ENCODE data around the gene PRSS53. TPM values are rescaled to one million over a fixed set of nuclear protein-coding genes. Genes with fewer than 3 reads are reported as not detected.

PRSS53 gene
- polyA plus RNA-seq, 3 donors = 0.17 to 5.1 TPM; not detected in 1

DNA sequence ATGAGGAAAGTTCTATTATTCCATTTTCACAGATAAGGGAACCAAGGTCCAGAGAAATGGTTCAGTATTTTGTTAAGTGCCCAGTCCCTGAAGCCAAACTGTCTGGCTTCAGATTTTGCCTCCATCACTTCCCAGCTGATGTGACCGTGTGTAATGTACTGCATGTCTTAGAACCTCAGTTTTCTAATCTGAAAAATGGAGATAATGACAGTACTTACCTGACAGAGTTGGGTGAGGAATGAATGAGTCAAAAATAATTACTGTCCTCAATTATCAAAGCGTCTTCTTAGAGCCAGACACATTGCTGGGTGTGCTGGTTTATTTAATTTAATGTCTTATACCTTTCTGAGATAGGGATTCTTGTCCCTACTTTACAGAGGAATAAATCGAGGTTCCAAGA is 21.4 kb downstream of the PRSS53 start:
- DNase-seq = no peak
- intact Hi-C loops (cut with micrococcal nuclease) = no loop called here
- H3K4me3 ChIP-seq (replicated peaks in 1 of 3; ENCODE audit: low read depth in 2 of 3, low read length in 3 of 3) = no peak overlapping the region
- H4K20me1 ChIP-seq (ENCODE audit: insufficient read depth, low read length) = peaks cover 33% of the 10 kb centered on the region
- no peak overlapping the region for H2AFZ ChIP-seq (ENCODE audit: insufficient read depth, low read depth, low read length, poor library complexity, severe bottlenecking)
- H3K9ac ChIP-seq (ENCODE audit: insufficient read depth, low read length, poor library complexity, severe bottlenecking) = no peak overlapping the region
- H3K9me3 Mint-ChIP-seq = peaks cover 0 to 3% (median 0%) of the 10 kb centered on the region in 7 donors
- no peak overlapping the region for H3K4me3 Mint-ChIP-seq
- H3K27me3 ChIP-seq (ENCODE audit: control insufficient read depth in 2 of 2, insufficient read depth in 2 of 2, low read length in 2 of 2) = no peaks in the 10 kb centered on the region
- no peak overlapping the region for H3K27ac Mint-ChIP-seq
- no peaks in the 10 kb centered on the region for H3K9me3 ChIP-seq (replicated peaks in 1 of 2; ENCODE audit: control insufficient read depth in 1 of 2, insufficient read depth in 1 of 2, low read length in 2 of 2)
- TF ChIP-seq, protein P1, sequence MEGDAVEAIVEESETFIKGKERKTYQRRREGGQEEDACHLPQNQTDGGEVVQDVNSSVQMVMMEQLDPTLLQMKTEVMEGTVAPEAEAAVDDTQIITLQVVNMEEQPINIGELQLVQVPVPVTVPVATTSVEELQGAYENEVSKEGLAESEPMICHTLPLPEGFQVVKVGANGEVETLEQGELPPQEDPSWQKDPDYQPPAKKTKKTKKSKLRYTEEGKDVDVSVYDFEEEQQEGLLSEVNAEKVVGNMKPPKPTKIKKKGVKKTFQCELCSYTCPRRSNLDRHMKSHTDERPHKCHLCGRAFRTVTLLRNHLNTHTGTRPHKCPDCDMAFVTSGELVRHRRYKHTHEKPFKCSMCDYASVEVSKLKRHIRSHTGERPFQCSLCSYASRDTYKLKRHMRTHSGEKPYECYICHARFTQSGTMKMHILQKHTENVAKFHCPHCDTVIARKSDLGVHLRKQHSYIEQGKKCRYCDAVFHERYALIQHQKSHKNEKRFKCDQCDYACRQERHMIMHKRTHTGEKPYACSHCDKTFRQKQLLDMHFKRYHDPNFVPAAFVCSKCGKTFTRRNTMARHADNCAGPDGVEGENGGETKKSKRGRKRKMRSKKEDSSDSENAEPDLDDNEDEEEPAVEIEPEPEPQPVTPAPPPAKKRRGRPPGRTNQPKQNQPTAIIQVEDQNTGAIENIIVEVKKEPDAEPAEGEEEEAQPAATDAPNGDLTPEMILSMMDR (IDR thresholded peaks at IDR 0.05) = no peak
- peaks cover 24% of the 10 kb centered on the region for H3K4me1 Mint-ChIP-seq
- no peak overlapping the region for H3K4me2 ChIP-seq (replicated peaks; ENCODE audit: extremely low read depth, low read length, poor library complexity, severe bottlenecking)
- H3K4me1 ChIP-seq (ENCODE audit: control insufficient read depth in 1 of 2, insufficient read depth in 2 of 2, low read length in 2 of 2) = peaks cover 9 to 14% of the 10 kb centered on the region in 2 donors
- peaks cover 56% of the 10 kb centered on the region for H3K79me2 ChIP-seq (ENCODE audit: insufficient read depth, low read length)
- peaks cover 0 to 3% (median 1%) of the 10 kb centered on the region in 3 donors for H3K27me3 Mint-ChIP-seq (ENCODE audit: low read depth in 3 of 3)
- H3K27ac ChIP-seq (ENCODE audit: low read depth in 1 of 2, low read length in 2 of 2) = no peak overlapping the region
- H3K36me3 ChIP-seq (replicated peaks in 1 of 2; ENCODE audit: control insufficient read depth in 1 of 2, insufficient read depth in 2 of 2, low read length in 2 of 2) = peaks cover 4 to 18% of the 10 kb centered on the region in 2 donors
- H3K36me3 Mint-ChIP-seq = peaks cover 20 to 36% of the 10 kb centered on the region in 2 donors
- 100% methylated on average over 1 of the region's 3 CpGs for WGBS (ENCODE audit: insufficient coverage)

DNA sequence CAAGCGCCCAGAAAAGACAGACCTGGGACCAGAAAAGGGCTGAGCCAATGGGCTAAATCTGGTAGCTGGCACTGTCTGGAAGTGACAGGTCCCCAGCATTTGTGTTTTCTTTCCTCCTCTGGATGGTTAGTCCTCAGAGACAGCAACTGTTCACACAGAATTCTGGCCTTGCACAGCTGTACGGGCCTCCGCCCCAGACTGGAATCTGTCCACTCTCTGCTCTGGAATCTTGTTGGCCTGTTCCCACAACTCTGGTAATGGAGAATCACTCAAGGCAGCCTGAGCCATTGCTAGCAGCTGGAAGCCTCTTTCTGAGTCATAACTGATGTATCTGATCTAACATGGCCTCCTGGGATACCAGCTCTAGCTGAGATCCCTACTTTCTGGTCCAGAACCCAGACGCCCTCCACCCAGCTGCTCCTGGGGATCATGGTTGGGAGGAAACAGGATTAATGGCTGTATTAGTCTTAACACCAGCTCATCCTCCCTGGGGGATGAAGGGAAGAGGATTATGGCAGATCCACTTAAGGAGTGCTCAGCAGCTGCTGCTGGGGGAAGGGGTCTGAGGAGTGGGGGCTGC is 23.8 kb downstream of the PRSS53 start:
- TF ChIP-seq, protein P1 (IDR thresholded peaks at IDR 0.05) = no peak
- Histone ChIP-seq H3K36me3 (replicated peaks in 1 of 2; ENCODE audit: control insufficient read depth in 1 of 2, insufficient read depth in 2 of 2, low read length in 2 of 2) (peaks cover 25 to 42% of the 10 kb centered on the region in 2 donors), H3K4me3 (replicated peaks in 1 of 3; ENCODE audit: low read depth in 2 of 3, low read length in 3 of 3) (no peak overlapping the region), H3K9ac (ENCODE audit: insufficient read depth, low read length, poor library complexity, severe bottlenecking) (no peak overlapping the region), H3K79me2 (ENCODE audit: insufficient read depth, low read length) (peaks cover 39% of the 10 kb centered on the region), H3K27ac (ENCODE audit: low read depth in 1 of 2, low read length in 2 of 2) (no peak overlapping the region), H4K20me1 (ENCODE audit: insufficient read depth, low read length) (peaks cover 27% of the 10 kb centered on the region), H2AFZ (ENCODE audit: insufficient read depth, low read depth, low read length, poor library complexity, severe bottlenecking) (no peak overlapping the region), H3K9me3 (replicated peaks in 1 of 2; ENCODE audit: control insufficient read depth in 1 of 2, insufficient read depth in 1 of 2, low read length in 2 of 2) (no peaks in the 10 kb centered on the region), H3K4me2 (replicated peaks; ENCODE audit: extremely low read depth, low read length, poor library complexity, severe bottlenecking) (no peak overlapping the region), H3K27me3 (ENCODE audit: control insufficient read depth in 2 of 2, insufficient read depth in 2 of 2, low read length in 2 of 2) (no peaks in the 10 kb centered on the region), H3K4me1 (ENCODE audit: control insufficient read depth in 1 of 2, insufficient read depth in 2 of 2, low read length in 2 of 2) (peaks cover 0 to 5% of the 10 kb centered on the region in 2 donors)
- H3K4me1 Mint-ChIP-seq = peaks cover 15% of the 10 kb centered on the region
- H3K36me3 Mint-ChIP-seq = peaks cover 38 to 60% of the 10 kb centered on the region in 2 donors
- no peak overlapping the region for H3K4me3 Mint-ChIP-seq
- WGBS (ENCODE audit: insufficient coverage) = 85% methylated on average over 3 of the region's 4 CpGs
- peaks cover 0 to 5% (median 1%) of the 10 kb centered on the region in 3 donors for H3K27me3 Mint-ChIP-seq (ENCODE audit: low read depth in 3 of 3)
- peaks cover 0 to 3% (median 0%) of the 10 kb centered on the region in 7 donors for H3K9me3 Mint-ChIP-seq
- H3K27ac Mint-ChIP-seq = peak overlapping the region in 3 of 7 donors; percentile 8 to 68 (median 24)
- no peak for DNase-seq
- intact Hi-C loops (cut with micrococcal nuclease) = no loop called here

Measured in CD14-positive monocyte (primary cell).